Retina (tissue), 1 donor: ENCODE data around the gene STAC3.

Experiments used
- DNase-seq: peaks from one replicate; pipeline ENCODE4 v3.0.0-alpha.2; 2016

The STAC3 gene

DNA sequence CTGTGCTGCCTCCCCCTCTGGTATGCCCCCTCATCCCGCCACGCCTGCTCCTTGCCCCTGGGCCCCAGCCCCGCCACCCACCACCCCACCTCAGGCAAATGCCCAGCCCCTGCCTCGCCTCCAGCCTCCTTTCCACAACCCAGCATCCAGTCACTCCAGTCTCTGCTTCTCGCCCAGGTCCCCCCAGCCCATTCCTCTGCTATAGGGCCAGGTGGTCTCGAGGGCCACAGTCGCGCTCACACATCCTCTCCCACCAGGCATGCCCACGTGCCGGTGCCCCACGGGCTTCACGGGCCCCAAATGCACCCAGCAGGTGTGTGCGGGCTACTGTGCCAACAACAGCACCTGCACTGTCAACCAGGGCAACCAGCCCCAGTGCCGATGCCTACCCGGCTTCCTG lies 40.5 kb downstream of the STAC3 start:
- no peak for DNase-seq

DNA sequence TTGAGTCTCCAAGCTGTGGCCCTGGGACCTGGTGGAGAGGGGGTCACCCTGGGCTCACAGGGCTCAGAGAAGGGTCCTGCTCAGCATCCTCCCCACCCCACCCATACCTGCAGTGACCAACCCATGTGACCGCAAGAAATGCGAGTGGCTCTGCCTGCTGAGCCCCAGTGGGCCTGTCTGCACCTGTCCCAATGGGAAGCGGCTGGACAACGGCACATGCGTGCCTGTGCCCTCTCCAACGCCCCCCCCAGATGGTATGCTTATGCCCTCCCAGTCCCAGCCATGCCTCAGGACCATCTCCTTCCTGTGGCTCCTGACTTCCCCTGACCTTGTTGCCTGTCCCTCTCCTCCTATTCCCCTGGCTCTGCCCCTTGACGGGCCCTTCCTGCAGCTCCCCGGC lies 41.1 kb downstream of the STAC3 start:
- no peak for DNase-seq

DNA sequence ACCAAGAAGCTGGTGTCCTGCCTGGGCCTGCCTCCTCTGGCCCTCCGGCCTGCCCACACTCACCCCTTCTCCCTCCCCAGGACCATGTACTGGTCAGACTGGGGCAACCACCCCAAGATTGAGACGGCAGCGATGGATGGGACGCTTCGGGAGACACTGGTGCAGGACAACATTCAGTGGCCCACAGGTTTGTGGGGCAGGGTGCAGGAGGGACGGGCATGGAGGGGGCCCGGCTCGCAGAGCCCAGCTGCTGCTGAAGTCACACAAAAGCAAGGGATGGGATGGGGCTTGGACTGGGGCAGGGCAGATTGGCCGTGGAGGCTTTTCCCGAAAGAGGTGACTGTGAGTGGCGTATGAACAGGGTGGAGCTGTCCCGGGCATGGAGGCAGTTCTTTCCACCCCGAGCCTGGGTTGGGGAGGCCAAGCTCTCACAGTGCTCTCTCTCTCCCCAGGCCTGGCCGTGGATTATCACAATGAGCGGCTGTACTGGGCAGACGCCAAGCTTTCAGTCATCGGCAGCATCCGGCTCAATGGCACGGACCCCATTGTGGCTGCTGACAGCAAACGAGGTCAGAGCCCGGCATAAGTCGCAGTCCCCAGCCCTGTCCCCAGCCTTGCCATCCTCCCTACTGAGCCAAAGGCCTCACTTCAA lies 42.2 kb downstream of the STAC3 start:
- DNase-seq, result no peak

DNA sequence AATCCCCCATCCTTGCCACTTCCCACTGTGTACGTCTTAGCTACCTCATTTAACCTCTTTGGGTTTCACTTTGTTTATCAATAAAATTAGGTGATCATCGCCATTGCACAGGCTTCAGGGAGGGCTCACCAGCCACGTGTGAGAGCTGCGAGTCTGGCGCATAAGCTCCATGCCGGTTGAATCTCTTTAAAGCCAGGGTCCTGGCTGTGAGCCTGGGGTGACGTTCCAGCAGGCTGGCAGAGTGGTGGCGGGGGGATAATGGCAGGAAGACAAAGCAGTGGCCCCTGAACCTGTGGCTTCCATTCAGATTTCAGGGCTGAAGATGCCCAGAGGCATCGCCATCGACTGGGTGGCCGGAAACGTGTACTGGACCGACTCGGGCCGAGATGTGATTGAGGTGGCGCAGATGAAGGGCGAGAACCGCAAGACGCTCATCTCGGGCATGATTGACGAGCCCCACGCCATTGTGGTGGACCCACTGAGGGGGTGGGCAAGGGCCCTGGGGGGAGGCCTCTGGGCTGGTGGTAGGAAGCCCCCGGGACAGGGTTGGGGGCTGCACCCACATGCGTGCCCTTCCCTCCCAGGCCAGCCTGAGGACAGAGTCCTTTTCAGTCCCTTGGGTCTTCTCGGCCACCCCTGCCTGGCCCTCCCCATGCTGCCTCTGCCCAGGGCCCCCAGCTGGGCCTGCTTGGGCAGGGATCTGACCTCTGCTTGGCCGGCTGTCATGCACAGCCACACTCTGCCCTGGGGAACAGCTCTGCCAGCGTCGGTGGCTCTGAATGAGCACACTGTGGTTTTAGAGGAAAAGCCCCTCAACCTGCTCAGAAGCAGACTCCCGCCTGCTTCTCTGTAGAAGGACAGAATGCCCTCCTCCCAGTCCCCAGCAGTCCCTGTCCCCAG lies 43.0 kb downstream of the STAC3 start:
- no peak for DNase-seq

DNA sequence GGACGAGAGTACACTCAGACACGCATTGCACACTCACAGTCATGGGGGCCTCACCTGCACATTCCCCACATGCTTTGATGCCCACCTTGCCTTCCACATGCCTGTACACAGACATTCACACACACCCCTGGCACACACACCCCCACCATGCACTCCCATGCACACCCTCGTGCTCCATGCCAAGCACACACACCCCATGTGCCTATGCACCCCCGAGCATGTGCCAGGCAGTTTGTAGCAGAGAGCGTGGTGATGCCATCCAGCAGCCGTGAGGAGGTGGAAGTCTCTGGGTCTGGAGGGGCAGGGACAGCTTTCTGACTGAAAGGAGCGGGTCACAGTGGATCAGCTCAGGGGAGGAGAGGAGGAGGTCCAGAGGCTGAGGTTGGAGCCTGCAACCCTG lies 45.1 kb downstream of the STAC3 start:
- no peak for DNase-seq

DNA sequence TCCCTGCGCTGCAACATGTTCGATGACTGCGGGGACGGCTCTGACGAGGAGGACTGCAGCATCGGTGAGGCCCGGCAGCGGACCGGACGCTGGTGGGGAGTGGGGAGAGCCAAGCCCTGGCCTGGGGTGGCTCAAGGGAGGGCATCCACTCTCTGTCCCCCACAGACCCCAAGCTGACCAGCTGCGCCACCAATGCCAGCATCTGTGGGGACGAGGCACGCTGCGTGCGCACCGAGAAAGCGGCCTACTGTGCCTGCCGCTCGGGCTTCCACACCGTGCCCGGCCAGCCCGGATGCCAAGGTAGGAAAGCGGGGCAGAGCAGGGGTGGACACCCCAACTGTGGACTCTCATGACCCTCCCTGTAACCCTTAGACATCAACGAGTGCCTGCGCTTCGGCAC lies 45.8 kb downstream of the STAC3 start:
- no peak for DNase-seq

DNA sequence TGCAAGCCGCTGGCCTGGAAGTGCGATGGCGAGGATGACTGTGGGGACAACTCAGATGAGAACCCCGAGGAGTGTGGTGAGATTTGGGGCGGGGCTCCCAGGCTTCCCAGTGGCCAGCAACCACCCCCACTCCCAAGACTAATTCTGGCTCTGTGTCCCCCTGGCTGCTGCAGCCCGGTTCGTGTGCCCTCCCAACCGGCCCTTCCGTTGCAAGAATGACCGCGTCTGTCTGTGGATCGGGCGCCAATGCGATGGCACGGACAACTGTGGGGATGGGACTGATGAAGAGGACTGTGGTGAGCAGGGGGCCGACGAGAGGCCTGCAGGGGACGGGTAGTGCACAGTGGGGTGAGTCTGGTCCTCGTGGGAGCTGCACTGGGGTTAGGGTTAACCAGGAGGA lies 46.5 kb downstream of the STAC3 start:
- DNase-seq, result no peak

DNA sequence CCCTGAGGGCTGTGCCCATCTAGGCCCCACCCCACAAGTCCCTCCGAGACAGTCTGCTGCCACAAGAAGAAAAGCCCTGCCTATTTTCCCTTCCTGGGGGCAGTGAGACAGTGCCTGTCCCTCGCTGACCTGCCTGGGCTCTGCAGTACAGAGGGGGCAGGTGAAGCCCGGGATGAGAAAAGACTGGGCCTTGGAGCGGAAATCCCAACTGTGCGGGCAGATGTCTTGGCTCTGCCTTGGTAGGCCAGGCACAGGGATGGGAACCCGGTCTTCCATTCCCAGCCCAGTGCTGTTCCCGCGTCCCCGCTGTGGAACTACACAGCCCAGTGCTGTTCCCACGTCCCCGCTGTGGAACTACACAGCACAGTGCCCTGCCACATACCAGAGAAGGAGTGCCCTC lies 47.2 kb downstream of the STAC3 start:
- no peak for DNase-seq

DNA sequence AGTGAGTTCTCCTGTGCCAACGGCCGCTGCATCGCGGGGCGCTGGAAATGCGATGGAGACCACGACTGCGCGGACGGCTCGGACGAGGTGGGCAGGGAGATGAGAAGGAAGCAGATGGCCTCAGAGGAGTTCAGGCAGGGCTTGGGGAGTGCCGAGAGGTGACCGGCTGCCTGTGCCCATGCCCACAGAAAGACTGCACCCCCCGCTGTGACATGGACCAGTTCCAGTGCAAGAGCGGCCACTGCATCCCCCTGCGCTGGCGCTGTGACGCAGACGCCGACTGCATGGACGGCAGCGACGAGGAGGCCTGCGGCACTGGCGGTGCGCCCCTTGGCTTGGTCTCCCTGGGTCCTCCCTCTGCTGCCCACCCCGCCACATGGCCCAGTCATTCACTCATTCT lies 47.8 kb downstream of the STAC3 start:
- DNase-seq, result no peak

DNA sequence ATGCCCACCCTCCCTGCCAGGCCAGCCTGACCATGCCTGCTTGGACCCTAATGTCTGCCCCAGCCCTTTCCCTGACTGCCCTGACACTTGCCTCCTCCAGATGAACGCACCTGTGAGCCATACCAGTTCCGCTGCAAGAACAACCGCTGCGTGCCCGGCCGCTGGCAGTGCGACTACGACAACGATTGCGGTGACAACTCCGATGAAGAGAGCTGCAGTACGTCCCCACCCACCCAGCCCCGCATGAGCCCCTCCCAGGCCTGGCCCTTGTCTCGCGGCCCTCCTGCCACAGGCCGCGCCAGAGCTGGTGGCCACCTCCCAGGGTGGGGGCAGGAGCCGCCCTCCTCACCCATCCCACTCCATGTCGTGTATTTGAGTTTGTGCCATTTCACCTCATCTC lies 48.7 kb downstream of the STAC3 start:
- DNase-seq, result no peak

DNA sequence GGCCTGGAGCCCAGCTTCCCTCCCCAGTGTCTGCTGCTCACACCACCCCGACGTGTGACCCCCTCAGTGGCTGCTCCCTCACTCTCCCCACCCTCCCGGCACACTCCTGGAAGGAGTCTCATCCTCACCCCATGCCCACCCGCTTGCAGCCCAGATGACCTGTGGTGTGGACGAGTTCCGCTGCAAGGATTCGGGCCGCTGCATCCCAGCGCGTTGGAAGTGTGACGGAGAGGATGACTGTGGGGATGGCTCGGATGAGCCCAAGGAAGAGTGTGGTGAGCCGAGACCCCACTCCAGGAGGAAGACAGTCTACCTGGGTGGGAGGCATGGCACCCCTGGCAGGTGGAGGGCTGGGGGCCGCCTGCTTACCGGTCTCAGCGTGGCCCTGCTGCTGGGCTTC lies 49.4 kb downstream of the STAC3 start:
- DNase-seq, result no peak

DNA sequence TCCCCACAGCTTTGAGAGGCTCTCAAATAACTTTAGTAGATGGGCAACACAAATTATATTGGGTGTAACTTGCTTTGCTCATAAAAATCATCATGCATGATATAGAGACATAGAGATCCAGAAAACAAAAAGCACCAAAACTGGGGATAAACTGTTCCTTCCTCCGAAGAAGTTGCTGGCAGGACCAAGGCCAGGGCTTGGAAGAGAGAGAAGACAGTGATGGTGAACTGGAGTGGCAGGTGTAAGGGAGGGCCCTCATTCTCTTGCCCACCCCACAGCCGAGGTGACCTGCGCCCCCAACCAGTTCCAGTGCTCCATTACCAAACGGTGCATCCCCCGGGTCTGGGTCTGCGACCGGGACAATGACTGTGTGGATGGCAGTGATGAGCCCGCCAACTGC lies 49.8 kb downstream of the STAC3 start:
- DNase-seq, result no peak

DNA sequence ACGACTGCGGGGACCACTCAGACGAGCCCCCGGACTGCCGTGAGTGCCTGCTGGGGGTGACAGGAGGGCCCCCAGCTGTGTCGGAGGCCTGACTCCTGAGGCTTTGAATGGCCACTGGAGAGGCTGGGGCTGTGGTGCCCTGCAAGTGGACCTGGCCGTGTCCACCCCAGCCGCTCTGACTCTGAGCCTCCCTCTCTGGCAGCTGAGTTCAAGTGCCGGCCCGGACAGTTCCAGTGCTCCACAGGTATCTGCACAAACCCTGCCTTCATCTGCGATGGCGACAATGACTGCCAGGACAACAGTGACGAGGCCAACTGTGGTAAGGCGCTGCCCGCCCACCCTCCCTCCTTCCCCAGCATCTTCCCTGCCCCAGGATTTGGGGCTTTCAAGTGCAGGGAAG lies 50.5 kb downstream of the STAC3 start:
- no peak for DNase-seq

DNA sequence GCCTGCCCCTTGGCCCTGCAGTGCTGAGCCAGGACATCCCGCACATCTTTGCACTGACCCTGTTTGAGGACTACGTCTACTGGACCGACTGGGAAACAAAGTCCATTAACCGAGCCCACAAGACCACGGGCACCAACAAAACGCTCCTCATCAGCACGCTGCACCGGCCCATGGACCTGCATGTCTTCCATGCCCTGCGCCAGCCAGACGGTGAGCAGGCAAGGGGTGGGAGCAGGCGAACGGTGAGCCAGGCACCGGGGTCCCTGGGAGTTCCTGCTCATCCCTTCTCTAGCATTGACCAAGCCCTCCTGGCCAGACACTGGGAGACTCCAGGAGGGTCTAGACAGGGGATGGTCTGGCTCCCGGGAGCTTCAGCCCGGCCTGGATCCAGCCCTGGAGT lies 51.8 kb downstream of the STAC3 start:
- no peak for DNase-seq

DNA sequence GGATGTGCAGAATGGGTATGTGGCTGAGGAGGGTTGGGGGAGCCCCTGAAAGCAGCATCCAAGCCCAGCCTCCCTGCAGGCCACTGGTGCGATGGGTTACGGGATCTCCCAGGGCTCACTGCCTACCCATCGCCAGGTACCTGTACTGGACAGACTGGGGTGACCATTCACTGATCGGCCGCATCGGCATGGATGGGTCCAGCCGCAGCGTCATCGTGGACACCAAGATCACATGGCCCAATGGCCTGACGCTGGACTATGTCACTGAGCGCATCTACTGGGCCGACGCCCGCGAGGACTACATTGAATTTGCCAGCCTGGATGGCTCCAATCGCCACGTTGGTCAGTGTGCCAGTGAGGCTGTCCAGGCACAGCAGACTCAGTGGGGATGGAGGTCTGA lies 52.7 kb downstream of the STAC3 start:
- no peak for DNase-seq

DNA sequence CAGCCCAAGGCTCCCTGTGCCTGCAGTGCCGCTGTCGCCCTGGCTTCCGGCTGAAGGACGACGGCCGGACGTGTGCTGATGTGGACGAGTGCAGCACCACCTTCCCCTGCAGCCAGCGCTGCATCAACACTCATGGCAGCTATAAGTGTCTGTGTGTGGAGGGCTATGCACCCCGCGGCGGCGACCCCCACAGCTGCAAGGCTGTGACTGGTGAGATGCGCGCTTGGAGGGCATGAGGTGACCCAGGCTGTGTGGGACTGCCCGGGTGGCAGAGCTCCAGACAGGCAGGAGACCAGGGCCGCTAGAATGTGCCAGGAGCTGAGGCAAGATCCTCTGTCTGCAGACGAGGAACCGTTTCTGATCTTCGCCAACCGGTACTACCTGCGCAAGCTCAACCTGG lies 54.0 kb downstream of the STAC3 start:
- no peak for DNase-seq

DNA sequence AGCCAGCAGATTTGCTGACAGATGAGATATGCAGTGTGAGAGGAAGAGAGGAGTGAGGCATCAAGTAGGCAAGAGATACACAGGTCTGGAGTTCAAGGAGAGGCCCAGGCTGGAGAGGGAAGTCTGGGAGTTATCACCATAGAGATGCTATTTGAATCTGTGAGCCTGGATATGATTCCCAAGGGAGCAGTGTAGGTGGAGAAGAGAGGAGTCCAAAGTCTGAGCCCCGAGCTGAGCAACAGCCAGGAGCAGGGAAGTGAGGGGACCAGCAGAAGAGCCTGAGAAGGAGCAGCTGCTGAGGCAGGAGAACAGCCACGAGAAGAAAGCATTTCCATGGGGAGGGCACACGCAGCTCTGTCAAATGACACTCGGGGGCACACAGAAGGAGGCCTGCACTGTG lies 54.5 kb downstream of the STAC3 start:
- DNase-seq, result no peak

DNA sequence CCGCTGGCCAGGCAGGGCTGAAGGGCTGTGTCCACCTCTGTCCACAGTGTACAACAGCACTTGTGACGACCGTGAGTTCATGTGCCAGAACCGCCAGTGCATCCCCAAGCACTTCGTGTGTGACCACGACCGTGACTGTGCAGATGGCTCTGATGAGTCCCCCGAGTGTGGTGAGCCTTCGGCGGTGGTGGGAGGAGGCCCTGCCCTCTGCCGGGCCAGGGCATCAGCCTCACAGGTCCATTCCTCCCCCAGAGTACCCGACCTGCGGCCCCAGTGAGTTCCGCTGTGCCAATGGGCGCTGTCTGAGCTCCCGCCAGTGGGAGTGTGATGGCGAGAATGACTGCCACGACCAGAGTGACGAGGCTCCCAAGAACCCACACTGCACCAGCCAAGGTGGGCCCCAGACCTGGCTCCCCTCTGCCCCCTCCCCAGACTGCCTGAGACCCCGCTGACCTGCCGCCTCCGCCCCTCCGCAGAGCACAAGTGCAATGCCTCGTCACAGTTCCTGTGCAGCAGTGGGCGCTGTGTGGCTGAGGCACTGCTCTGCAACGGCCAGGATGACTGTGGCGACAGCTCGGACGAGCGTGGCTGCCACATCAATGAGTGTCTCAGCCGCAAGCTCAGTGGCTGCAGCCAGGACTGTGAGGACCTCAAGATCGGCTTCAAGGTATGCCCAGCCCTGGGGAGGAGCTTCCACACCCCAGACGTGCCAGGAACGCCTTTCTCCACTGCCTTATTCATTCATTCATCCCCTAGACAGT lies 55.2 kb downstream of the STAC3 start:
- DNase-seq, result no peak

DNA sequence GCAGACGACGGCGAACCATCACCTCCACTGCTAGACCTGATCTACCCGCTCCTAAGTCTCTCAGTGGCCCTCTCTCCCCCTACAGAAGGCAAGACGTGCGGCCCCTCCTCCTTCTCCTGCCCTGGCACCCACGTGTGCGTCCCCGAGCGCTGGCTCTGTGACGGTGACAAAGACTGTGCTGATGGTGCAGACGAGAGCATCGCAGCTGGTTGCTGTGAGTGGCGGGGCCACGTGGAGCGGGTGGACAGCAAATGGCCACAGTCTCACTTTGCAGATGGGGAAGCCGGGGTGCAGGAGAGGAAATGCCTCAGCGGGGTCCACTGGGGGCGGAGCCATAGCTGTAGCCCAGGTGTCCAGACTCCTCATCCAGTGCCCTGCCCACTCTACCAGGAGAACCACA lies 55.8 kb downstream of the STAC3 start:
- DNase-seq, result no peak

DNA sequence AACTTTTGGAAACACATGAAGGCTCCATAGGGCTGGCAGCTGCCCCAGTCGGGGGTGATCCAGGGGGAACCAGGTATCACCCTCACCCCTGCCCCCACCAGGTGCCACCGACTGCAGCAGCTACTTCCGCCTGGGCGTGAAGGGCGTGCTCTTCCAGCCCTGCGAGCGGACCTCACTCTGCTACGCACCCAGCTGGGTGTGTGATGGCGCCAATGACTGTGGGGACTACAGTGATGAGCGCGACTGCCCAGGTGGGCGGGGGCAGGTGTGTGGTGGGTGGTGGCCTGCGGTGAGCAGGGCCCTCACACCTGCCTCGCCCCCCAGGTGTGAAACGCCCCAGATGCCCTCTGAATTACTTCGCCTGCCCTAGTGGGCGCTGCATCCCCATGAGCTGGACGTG lies 56.7 kb downstream of the STAC3 start:
- DNase-seq, result no peak

DNA sequence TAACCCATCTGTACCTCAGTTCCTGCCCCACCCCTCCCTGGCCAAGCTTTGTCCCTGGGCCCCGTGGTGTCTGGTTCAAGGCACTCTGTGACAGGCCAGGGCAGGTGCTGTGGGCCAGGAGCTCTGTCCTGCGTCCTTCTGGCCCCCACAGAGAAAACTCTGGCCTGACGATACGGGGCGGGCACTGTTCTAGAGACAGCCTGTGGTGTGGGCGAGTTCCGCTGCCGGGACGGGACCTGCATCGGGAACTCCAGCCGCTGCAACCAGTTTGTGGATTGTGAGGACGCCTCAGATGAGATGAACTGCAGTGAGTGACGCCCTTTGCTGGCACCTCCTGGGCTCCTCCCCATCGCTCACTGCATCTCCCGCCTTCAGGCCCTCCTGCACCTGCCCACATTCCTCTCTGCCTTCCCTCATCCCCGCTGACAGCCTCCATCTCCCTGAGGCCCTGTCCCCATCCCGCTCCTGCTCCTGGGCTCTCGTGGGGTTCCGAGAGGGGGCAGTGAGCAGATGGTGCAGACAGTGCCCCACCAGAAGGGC lies 57.2 kb downstream of the STAC3 start:
- no peak for DNase-seq
